HCT116 (cell line): Measurements from ENCODE around the gene EID2. TPM values are rescaled to one million over a fixed set of nuclear protein-coding genes. Genes with fewer than 3 reads are reported as not detected.

Source experiments
- ATAC-seq: fragments of 200-7000 bp; cut with Tn5 transposase; 2 replicates; pipeline ENCODE4 v1.9.1; 2020; ENCODE audit warnings: mild to moderate bottlenecking, moderate library complexity
- BruUV-seq: library from RNA; stranded (reverse); fragments of 400-500 nt; replicated peaks from 2 replicates; lab custom pipeline; 2021; lab: Mats Ljungman, UMichigan
- CTCF ChIA-PET: fragments of 300-600 bp; sonication (Branson Sonifier 250); formaldehyde crosslinking; loops from one replicate; lab custom pipeline; 2021; ENCODE audit warnings: antibody characterized with exemption; lab: Charles Lee
- POLR2A ChIA-PET: fragments of 300-600, 350-600 bp; sonication (Branson Sonifier 250); formaldehyde crosslinking; loops from one replicate; lab custom pipeline; 2021; ENCODE audit warnings: antibody characterized with exemption; lab: Charles Lee
- RAD21 ChIA-PET, 2 experiments: fragments of 300-600 bp; sonication (Branson Sonifier 250); formaldehyde crosslinking; loops; one replicate each; lab custom pipeline; 2023; ENCODE audit warnings: low total read pairs in 2 of 2; ENCODE audit not compliant: uncharacterized antibody in 2 of 2, unreplicated experiment in 2 of 2, low non-redundant PET in 1 of 2; lab: Charles Lee
- DNase-seq: peaks from one replicate; pipeline ENCODE4 v3.0.0-alpha.2; 2010; ENCODE audit warnings: low read depth, low spot score
- H2AFZ ChIP-seq: fragments of 200-600 bp; shearing (Covaris generic), sonication (generic); 2 replicates; pipeline ENCODE4 v1.6.1; 2017; ENCODE audit warnings: low read depth, mixed run types, mixed read lengths, antibody characterized with exemption, low read length; ENCODE audit not compliant: poor library complexity, severe bottlenecking
- H3K27ac ChIP-seq: 2 replicates; pipeline ENCODE4 v1.5.1; 2012; ENCODE audit warnings: low read depth, low read length
- H3K27me3 ChIP-seq: fragments of 200-600 bp; sonication (generic); 2 replicates; pipeline ENCODE4 v1.6.1; 2016; ENCODE audit warnings: mixed run types, low read length, mixed read lengths; ENCODE audit not compliant: insufficient read depth
- H3K36me3 ChIP-seq, 2 experiments: fragments of 200-500 bp in 1 of 2; fragments of 200-600 bp in 1 of 2; sonication (Bioruptor generic) in 1 of 2; sonication (generic) in 1 of 2; 2 replicates each; pipeline versions ENCODE4 v1.5.1 to v1.6.1; 2014 to 2016; ENCODE audit warnings: low read length in 2 of 2, inconsistent platforms in 1 of 2, mixed read lengths in 1 of 2, mixed run types in 1 of 2; ENCODE audit not compliant: insufficient read depth in 2 of 2, control insufficient read depth in 1 of 2
- H3K4me1 ChIP-seq, 2 experiments: fragments of 200-600 bp in 1 of 2; sonication (generic) in 1 of 2; 2 replicates each; pipeline versions ENCODE4 v1.5.1 to v1.6.1; 2012 to 2017; ENCODE audit warnings: low read length in 2 of 2, inconsistent platforms in 1 of 2, mild to moderate bottlenecking in 1 of 2, mixed read lengths in 1 of 2, mixed run types in 1 of 2, moderate library complexity in 1 of 2; ENCODE audit not compliant: insufficient read depth in 2 of 2, control insufficient read depth in 1 of 2
- H3K4me2 ChIP-seq: fragments of 200-600 bp; sonication (generic); 2 replicates; pipeline ENCODE4 v1.6.1; 2017; ENCODE audit warnings: mixed run types, low read length, mixed read lengths
- H3K4me3 ChIP-seq, 2 experiments: fragments of 200-600 bp in 1 of 2; sonication (generic) in 1 of 2; replicated peaks in 1 of 2; 2 replicates each; pipeline ENCODE4 v1.5.1; 2011 to 2016; ENCODE audit warnings: low read length in 2 of 2, control low read depth in 1 of 2, low read depth in 1 of 2, mild to moderate bottlenecking in 1 of 2, mixed read lengths in 1 of 2, mixed run types in 1 of 2
- H3K79me2 ChIP-seq: fragments of 200-600 bp; sonication (generic); 2 replicates; pipeline ENCODE4 v1.6.1; 2017; ENCODE audit warnings: mild to moderate bottlenecking, mixed run types, low read length, moderate library complexity, mixed read lengths; ENCODE audit not compliant: insufficient read depth
- H3K9ac ChIP-seq: fragments of 200-600 bp; sonication (generic); 2 replicates; pipeline ENCODE4 v1.6.1; 2016; ENCODE audit warnings: low read length, mixed read lengths
- H3K9me2 ChIP-seq: fragments of 200-600 bp; sonication (generic), shearing (Covaris generic); 2 replicates; pipeline ENCODE4 v1.6.1; 2017; ENCODE audit warnings: mixed run types, mild to moderate bottlenecking, moderate library complexity; ENCODE audit not compliant: insufficient read depth
- H3K9me3 ChIP-seq, 2 experiments: fragments of 200-500 bp in 1 of 2; fragments of 200-600 bp in 1 of 2; sonication (Bioruptor generic) in 1 of 2; sonication (generic) in 1 of 2; 2 replicates each; pipeline ENCODE4 v1.6.1; 2014 to 2017; ENCODE audit warnings: low read length in 2 of 2, mixed read lengths in 2 of 2, inconsistent platforms in 1 of 2, low read depth in 1 of 2, mild to moderate bottlenecking in 1 of 2, mixed run types in 1 of 2, moderate library complexity in 1 of 2; ENCODE audit not compliant: control insufficient read depth in 1 of 2, insufficient read depth in 1 of 2
- H4K20me1 ChIP-seq: fragments of 200-600 bp; sonication (generic), shearing (Covaris generic); 2 replicates; pipeline ENCODE4 v1.6.1; 2017; ENCODE audit warnings: mixed run types, mild to moderate bottlenecking, moderate library complexity; ENCODE audit not compliant: insufficient read depth
- EGR1 ChIP-seq: IDR thresholded peaks from 2 replicates; pipeline ENCODE4 v1.6.1; 2012; ENCODE audit warnings: low read depth
- ELF1 ChIP-seq: IDR thresholded peaks from 2 replicates; pipeline ENCODE4 v1.6.1; 2012; ENCODE audit warnings: low read depth, borderline replicate concordance
- JUND ChIP-seq: IDR thresholded peaks from 2 replicates; pipeline ENCODE4 v1.6.1; 2012
- MAX ChIP-seq: IDR thresholded peaks from 2 replicates; pipeline ENCODE4 v1.6.1; 2012
- POLR2AphosphoS5 ChIP-seq: IDR thresholded peaks from 2 replicates; pipeline ENCODE4 v1.6.1; 2011; ENCODE audit warnings: mild to moderate bottlenecking, low read depth, low read length, moderate library complexity
- RAD21 ChIP-seq: IDR thresholded peaks from 2 replicates; pipeline ENCODE4 v1.6.1; 2012; ENCODE audit warnings: low read depth, mild to moderate bottlenecking
- SP1 ChIP-seq: IDR thresholded peaks from 2 replicates; pipeline ENCODE4 v1.6.1; 2012; ENCODE audit warnings: low read depth
- SRF ChIP-seq: IDR thresholded peaks from 2 replicates; pipeline ENCODE4 v1.6.1; 2012; ENCODE audit warnings: low read depth
- TCF7L2 ChIP-seq: IDR thresholded peaks from 2 replicates; pipeline ENCODE4 v1.7.0; 2011; ENCODE audit warnings: borderline replicate concordance, inconsistent platforms; ENCODE audit not compliant: insufficient read depth, insufficient read length; ENCODE audit errors: extremely low read depth
- intact Hi-C: fragments of 100-400 bp; cut with micrococcal nuclease; formaldehyde crosslinking; loops from 2 replicates; pipeline ENCODE4 v1.10.0; 2022
- total RNA-seq: library from RNA; stranded (reverse); gene quantifications from one replicate; pipeline ENCODE4 v1.2.1, GENCODE V29; 2021; ENCODE audit not compliant: unreplicated experiment

The EID2 gene
- total RNA-seq, 1 experiment from 2014 or later = 11.7 TPM

- DNase-seq = no peak
- no peak within 1 kb of the TSS for H3K27ac ChIP-seq
- no peak within 1 kb of the TSS for H3K4me2 ChIP-seq
- no peaks in the 10 kb centered on the region for H3K79me2 ChIP-seq
- no peaks in the 10 kb centered on the region for H4K20me1 ChIP-seq
- no peaks in the 10 kb centered on the region for H3K9me3 ChIP-seq
- H3K27me3 ChIP-seq = no peaks in the 10 kb centered on the region
- no peak for TF ChIP-seq SP1
- TF ChIP-seq EGR1 = no peak
- no peak for TF ChIP-seq ELF1
- TF ChIP-seq MAX = no peak
- no peak for TF ChIP-seq RAD21
- TF ChIP-seq TCF7L2 = no peak
- TF ChIP-seq SRF = no peak
- TF ChIP-seq POLR2AphosphoS5 = no peak
- TF ChIP-seq JUND = no peak
- TF ChIP-seq, all 23 proteins: peak for 0
- Histone ChIP-seq H3K9me2 (no peaks in the 10 kb centered on the region), H3K9ac (no peak within 1 kb of the TSS), H3K36me3 (no peaks in the 10 kb centered on the region), H2AFZ (no peak within 1 kb of the TSS), H3K4me1 (peaks cover 0 to 4% of the 10 kb centered on the region in 2 experiments; a peak in 1 of 4 replicates), H3K4me3 (no peak within 1 kb of the TSS)
- ChIA-PET CTCF (no interaction called here), RAD21 (no interaction called here), POLR2A (no interaction called here)
- BruUV-seq = no TSS peak
- intact Hi-C loops = no loop called here
- ATAC-seq = no peak
These were observed 40.9 kb downstream of the EID2 start, which contains the start of gene DLL3 for GRCh38 chr19:39498798-39499642. DLL3 (plus strand) TSS chr19:39498947; CDS start chr19:39498975, 28 bp downstream.
